Measurements from ENCODE around the gene NBEA. TPM values are rescaled to one million over a fixed set of nuclear protein-coding genes. Genes with fewer than 3 reads are reported as not detected.

NBEA gene
- total RNA-seq, 1 experiment from 2014 or later, result 0.54 TPM

DNA sequence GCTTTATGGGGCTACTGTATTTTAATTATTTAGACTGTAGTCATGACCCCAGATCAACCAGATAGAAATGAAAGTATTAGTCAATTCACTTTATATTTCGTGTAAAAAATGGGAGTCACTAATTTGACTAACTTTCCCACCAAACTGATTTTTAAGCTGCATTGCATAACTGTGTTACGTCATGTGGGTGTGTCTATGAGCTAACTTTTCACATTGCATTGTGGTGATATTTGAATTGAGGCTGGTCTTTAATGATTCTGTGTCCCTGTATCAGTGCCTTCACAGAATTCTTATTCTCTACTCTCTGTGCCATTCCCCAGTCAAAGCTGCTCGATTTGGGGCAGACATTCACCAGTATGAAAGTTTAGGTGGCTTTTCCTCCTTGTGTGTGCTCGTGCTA lies 707.1 kb downstream of the NBEA start:
- TF ChIP-seq CTCF (IDR thresholded peaks at IDR 0.05; ENCODE audit: insufficient read depth in 1 of 2, low read depth in 1 of 2, low read length in 1 of 2, severe bottlenecking in 1 of 2, unreplicated experiment in 1 of 2), result no peak
- POLR2A ChIA-PET, result no interaction called here
- DNase-seq, result no peak
- no peaks in the 10 kb centered on the region for H3K27me3 ChIP-seq (replicated peaks; ENCODE audit: control insufficient read depth, insufficient read depth, low read length)
- Mint-ChIP-seq H3K4me1 (ENCODE audit: low read depth, unreplicated experiment) (no peaks in the 10 kb centered on the region), H3K4me3 (ENCODE audit: unreplicated experiment) (no peak overlapping the region), H3K36me3 (ENCODE audit: insufficient read depth, unreplicated experiment) (no peaks in the 10 kb centered on the region), H3K9me3 (ENCODE audit: unreplicated experiment) (no peaks in the 10 kb centered on the region), H3K27ac (ENCODE audit: unreplicated experiment) (no peak overlapping the region), H3K27me3 (ENCODE audit: insufficient read depth, unreplicated experiment) (peaks cover 3% of the 10 kb centered on the region)
- H3K4me3 ChIP-seq (ENCODE audit: low read depth, low read length), result no peak overlapping the region
- no peaks in the 10 kb centered on the region for H3K4me1 ChIP-seq
- BruUV-seq (replicated peaks), result no TSS peak
- H3K36me3 ChIP-seq (ENCODE audit: control insufficient read depth, insufficient read depth, low read length), result no peaks in the 10 kb centered on the region
- intact Hi-C loops (cut with micrococcal nuclease; ENCODE audit: unreplicated experiment), result no loop called here
- CTCF ChIA-PET, result no interaction called here
- H3K9me3 ChIP-seq, result no peaks in the 10 kb centered on the region

DNA sequence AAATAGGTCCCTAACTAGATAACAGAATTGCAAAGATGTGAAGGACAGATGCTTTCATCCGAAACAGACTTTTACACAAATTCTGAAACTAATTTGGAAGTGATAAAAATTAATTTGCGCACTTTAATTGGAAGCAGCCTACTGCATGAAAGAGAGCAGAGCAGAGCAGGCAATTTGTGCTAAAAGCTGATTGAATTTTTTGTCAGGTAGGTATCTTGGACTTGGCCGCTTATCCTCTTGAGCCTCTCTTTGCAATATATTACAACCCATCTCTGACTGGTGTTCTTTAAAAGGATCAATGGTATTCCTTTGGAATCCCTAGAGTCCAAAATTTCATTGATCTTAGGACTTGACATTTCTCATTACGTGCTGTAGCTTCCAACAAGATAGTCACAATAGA lies 717.7 kb downstream of the NBEA start:
- ChIA-PET POLR2A (no interaction called here), CTCF (no interaction called here)
- Mint-ChIP-seq H3K27me3 (ENCODE audit: insufficient read depth, unreplicated experiment) (peaks cover 4% of the 10 kb centered on the region), H3K4me1 (ENCODE audit: low read depth, unreplicated experiment) (no peaks in the 10 kb centered on the region), H3K36me3 (ENCODE audit: insufficient read depth, unreplicated experiment) (no peaks in the 10 kb centered on the region), H3K27ac (ENCODE audit: unreplicated experiment) (no peak overlapping the region), H3K9me3 (ENCODE audit: unreplicated experiment) (no peaks in the 10 kb centered on the region), H3K4me3 (ENCODE audit: unreplicated experiment) (no peak overlapping the region)
- H3K4me1 ChIP-seq, result no peaks in the 10 kb centered on the region
- H3K9me3 ChIP-seq, result no peaks in the 10 kb centered on the region
- TF ChIP-seq CTCF (IDR thresholded peaks at IDR 0.05; ENCODE audit: insufficient read depth in 1 of 2, low read depth in 1 of 2, low read length in 1 of 2, severe bottlenecking in 1 of 2, unreplicated experiment in 1 of 2), result no peak
- no peaks in the 10 kb centered on the region for H3K27me3 ChIP-seq (replicated peaks; ENCODE audit: control insufficient read depth, insufficient read depth, low read length)
- BruUV-seq (replicated peaks), result no TSS peak
- no peaks in the 10 kb centered on the region for H3K36me3 ChIP-seq (ENCODE audit: control insufficient read depth, insufficient read depth, low read length)
- H3K4me3 ChIP-seq (ENCODE audit: low read depth, low read length), result no peak overlapping the region
- intact Hi-C loops (cut with micrococcal nuclease; ENCODE audit: unreplicated experiment), result no loop called here
- no peak for DNase-seq

DNA sequence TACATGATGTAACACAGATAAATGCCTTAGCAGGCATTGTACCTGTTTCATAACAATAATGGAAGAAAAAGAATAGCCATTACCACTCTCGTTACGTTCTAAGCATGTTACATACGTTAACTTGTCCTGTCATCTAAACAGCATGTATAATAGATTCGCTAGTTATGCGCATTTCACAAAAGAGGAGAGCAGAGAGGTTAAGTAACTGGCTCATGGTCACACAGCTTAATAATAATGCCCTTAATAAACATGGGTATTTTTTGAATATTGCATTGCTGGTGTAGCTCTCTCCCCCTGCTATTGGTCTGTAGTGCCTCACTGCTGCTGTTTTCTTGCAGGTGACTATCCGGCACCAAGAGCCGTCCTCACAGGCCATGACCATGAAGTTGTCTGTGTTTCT lies 722.7 kb downstream of the NBEA start:
- Histone ChIP-seq H3K4me1 (no peaks in the 10 kb centered on the region), H3K9me3 (no peaks in the 10 kb centered on the region), H3K36me3 (ENCODE audit: control insufficient read depth, insufficient read depth, low read length) (no peaks in the 10 kb centered on the region), H3K27me3 (replicated peaks; ENCODE audit: control insufficient read depth, insufficient read depth, low read length) (no peaks in the 10 kb centered on the region), H3K4me3 (ENCODE audit: low read depth, low read length) (no peak overlapping the region)
- Mint-ChIP-seq H3K9me3 (ENCODE audit: unreplicated experiment) (no peaks in the 10 kb centered on the region), H3K4me3 (ENCODE audit: unreplicated experiment) (no peak overlapping the region), H3K36me3 (ENCODE audit: insufficient read depth, unreplicated experiment) (no peaks in the 10 kb centered on the region), H3K27ac (ENCODE audit: unreplicated experiment) (no peak overlapping the region), H3K4me1 (ENCODE audit: low read depth, unreplicated experiment) (no peaks in the 10 kb centered on the region), H3K27me3 (ENCODE audit: insufficient read depth, unreplicated experiment) (no peaks in the 10 kb centered on the region)
- intact Hi-C loops (cut with micrococcal nuclease; ENCODE audit: unreplicated experiment), result no loop called here
- CTCF ChIA-PET, result no interaction called here
- POLR2A ChIA-PET, result no interaction called here
- no peak for DNase-seq
- no peak for TF ChIP-seq CTCF (IDR thresholded peaks at IDR 0.05; ENCODE audit: insufficient read depth in 1 of 2, low read depth in 1 of 2, low read length in 1 of 2, severe bottlenecking in 1 of 2, unreplicated experiment in 1 of 2)
- no TSS peak for BruUV-seq (replicated peaks)
